SK-N-SH treated with all-trans-retinoic acid at 6 μM for 48 hours (cell line): Measurements from ENCODE around the gene CDC14A.

ENCODE experiments used
- ARNTL ChIP-seq: fragments of 450-650 bp; formaldehyde crosslinking; IDR thresholded peaks from 2 replicates; pipeline ENCODE4 v1.5.0; 2020; ENCODE audit warnings: low read depth, mild to moderate bottlenecking, moderate library complexity, borderline replicate concordance
- BACH2 ChIP-seq: fragments of 250-450 bp; sonication (Bioruptor Pico); IDR thresholded peaks from 2 replicates; pipeline ENCODE4 v1.9.0; 2021; ENCODE audit warnings: mild to moderate bottlenecking, borderline replicate concordance
- CSDC2 ChIP-seq: fragments of 250-450 bp; sonication (Bioruptor Pico); IDR thresholded peaks from 2 replicates; pipeline ENCODE4 v1.5.0; 2020; ENCODE audit warnings: mild to moderate bottlenecking, moderate library complexity
- GLIS3 ChIP-seq: fragments of 250-450 bp; sonication (Bioruptor Pico); IDR thresholded peaks from 2 replicates; pipeline ENCODE4 v1.5.0; 2020; ENCODE audit warnings: mild to moderate bottlenecking, moderate library complexity
- PPARA ChIP-seq: fragments of 250-450 bp; sonication (Bioruptor Pico); IDR thresholded peaks from 2 replicates; pipeline ENCODE4 v1.5.0; 2020; ENCODE audit warnings: mild to moderate bottlenecking, borderline replicate concordance
- RARB ChIP-seq: fragments of 250-450 bp; sonication (Bioruptor Pico); IDR thresholded peaks from 2 replicates; pipeline ENCODE4 v1.8.0; 2021; ENCODE audit warnings: mild to moderate bottlenecking, moderate library complexity
- ZFP3 ChIP-seq: fragments of 250-450 bp; sonication (Bioruptor Pico); IDR thresholded peaks from 2 replicates; pipeline ENCODE4 v1.5.0; 2020; ENCODE audit warnings: mild to moderate bottlenecking, moderate library complexity
- ZFP30 ChIP-seq: fragments of 450-650 bp; formaldehyde crosslinking; IDR thresholded peaks from 2 replicates; pipeline ENCODE4 v1.5.0; 2022; ENCODE audit warnings: mild to moderate bottlenecking, moderate library complexity
- ZNF8 ChIP-seq: fragments of 450-650 bp; formaldehyde crosslinking; IDR thresholded peaks from 2 replicates; pipeline ENCODE4 v1.5.0; 2020; ENCODE audit warnings: mild to moderate bottlenecking, moderate library complexity
- TF ChIP-seq, protein P1 (sequence below): fragments of 250-450 bp; sonication (Bioruptor Pico); IDR thresholded peaks from 2 replicates; pipeline ENCODE4 v1.8.0; 2020; ENCODE audit warnings: mild to moderate bottlenecking, moderate library complexity, borderline replicate concordance
- TF ChIP-seq, protein P2 (sequence below): fragments of 250-450 bp; sonication (Bioruptor Pico); IDR thresholded peaks from 2 replicates; pipeline ENCODE4 v1.5.1; 2020; ENCODE audit warnings: low read depth, mild to moderate bottlenecking, moderate library complexity

DNA sequence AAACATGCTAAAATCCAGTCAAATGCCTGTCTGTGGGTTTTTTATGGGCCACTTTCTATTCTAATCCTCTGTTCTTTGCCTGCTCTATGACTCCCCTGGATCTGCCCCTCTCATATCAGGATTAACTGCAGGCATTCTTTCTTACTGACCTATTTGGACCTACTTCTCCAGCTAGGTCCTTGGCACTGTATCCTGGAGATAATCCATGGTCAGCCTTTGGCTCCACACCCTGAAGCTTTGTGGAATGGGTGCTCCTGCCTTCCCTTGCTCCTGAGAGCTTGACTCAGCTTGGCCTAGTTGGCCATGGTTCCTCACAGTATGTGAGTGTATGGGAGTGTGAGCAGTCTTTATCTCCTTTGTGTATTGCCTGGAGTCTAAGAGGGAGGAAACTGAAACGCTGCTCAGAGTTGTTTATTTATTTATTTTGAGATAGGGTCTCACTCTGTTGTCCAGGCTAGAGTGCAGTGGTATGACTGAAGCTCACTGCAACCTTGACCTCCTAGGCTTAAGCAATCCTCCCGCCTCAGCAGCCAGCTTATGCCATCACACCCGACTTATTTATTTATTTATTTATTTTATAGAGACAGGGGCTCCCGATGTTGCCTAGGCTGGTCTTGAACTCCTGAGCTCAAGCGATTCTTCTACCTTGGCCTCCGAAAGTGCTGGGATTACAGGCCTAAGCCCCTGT, 28.7 kb upstream of the CDC14A start:
- TF ChIP-seq PPARA (CRISPR knock-in tag): no peak
- no peak for TF ChIP-seq RARB (CRISPR knock-in tag)
- TF ChIP-seq ZNF8: no peak
- TF ChIP-seq, protein P1, sequence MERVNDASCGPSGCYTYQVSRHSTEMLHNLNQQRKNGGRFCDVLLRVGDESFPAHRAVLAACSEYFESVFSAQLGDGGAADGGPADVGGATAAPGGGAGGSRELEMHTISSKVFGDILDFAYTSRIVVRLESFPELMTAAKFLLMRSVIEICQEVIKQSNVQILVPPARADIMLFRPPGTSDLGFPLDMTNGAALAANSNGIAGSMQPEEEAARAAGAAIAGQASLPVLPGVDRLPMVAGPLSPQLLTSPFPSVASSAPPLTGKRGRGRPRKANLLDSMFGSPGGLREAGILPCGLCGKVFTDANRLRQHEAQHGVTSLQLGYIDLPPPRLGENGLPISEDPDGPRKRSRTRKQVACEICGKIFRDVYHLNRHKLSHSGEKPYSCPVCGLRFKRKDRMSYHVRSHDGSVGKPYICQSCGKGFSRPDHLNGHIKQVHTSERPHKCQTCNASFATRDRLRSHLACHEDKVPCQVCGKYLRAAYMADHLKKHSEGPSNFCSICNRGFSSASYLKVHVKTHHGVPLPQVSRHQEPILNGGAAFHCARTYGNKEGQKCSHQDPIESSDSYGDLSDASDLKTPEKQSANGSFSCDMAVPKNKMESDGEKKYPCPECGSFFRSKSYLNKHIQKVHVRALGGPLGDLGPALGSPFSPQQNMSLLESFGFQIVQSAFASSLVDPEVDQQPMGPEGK: no peak
- no peak for TF ChIP-seq BACH2
- TF ChIP-seq ARNTL (CRISPR knock-in tag): no peak
- TF ChIP-seq ZFP3 (CRISPR knock-in tag): no peak
- no peak for TF ChIP-seq ZFP30
- TF ChIP-seq, protein P2, sequence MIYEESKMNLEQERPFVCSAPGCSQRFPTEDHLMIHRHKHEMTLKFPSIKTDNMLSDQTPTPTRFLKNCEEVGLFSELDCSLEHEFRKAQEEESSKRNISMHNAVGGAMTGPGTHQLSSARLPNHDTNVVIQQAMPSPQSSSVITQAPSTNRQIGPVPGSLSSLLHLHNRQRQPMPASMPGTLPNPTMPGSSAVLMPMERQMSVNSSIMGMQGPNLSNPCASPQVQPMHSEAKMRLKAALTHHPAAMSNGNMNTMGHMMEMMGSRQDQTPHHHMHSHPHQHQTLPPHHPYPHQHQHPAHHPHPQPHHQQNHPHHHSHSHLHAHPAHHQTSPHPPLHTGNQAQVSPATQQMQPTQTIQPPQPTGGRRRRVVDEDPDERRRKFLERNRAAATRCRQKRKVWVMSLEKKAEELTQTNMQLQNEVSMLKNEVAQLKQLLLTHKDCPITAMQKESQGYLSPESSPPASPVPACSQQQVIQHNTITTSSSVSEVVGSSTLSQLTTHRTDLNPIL: no peak
- no peak for TF ChIP-seq CSDC2
- TF ChIP-seq GLIS3 (CRISPR knock-in tag): no peak
